HepG2 (cell line): ENCODE results near the gene OR1F1. TPM values are rescaled to one million over a fixed set of nuclear protein-coding genes. Genes with fewer than 3 reads are reported as not detected.

Experiments used
- GABPA ChIP-seq, 2 experiments: IDR thresholded peaks; 2 replicates each; pipeline ENCODE4 v1.6.1; 2011 to 2016; ENCODE audit warnings: low read depth in 2 of 2, low read length in 1 of 2, missing biosample characterization in 1 of 2, missing genetic modification characterization in 1 of 2
- GATAD2A ChIP-seq: IDR thresholded peaks from 2 replicates; pipeline ENCODE4 v1.6.1; 2016
- JUND ChIP-seq: sonication (generic); formaldehyde crosslinking; IDR thresholded peaks from 2 replicates; pipeline ENCODE4 v1.8.0; 2022; ENCODE audit warnings: mild to moderate bottlenecking, missing genetic modification reagents
- KDM4B ChIP-seq: sonication (generic); formaldehyde crosslinking; IDR thresholded peaks from 2 replicates; pipeline ENCODE4 v1.4.0; 2020; ENCODE audit warnings: missing genetic modification reagents
- KMT2A ChIP-seq: sonication (generic); formaldehyde crosslinking; IDR thresholded peaks from 2 replicates; pipeline ENCODE4 v1.4.0; 2020; ENCODE audit warnings: missing genetic modification reagents
- SIX1 ChIP-seq: sonication (generic); formaldehyde crosslinking; IDR thresholded peaks from 2 replicates; pipeline ENCODE4 v1.4.0; 2020; ENCODE audit warnings: missing genetic modification reagents, borderline replicate concordance
- SSRP1 ChIP-seq: IDR thresholded peaks from 2 replicates; pipeline ENCODE4 v1.6.1; 2016; ENCODE audit warnings: control low read depth
- TCF12 ChIP-seq, 2 experiments: fragments of 450-650 bp in 1 of 2; sonication (generic) in 1 of 2; formaldehyde crosslinking in 1 of 2; IDR thresholded peaks; 2 replicates each; pipeline versions ENCODE4 v1.6.1 to v1.8.0; 2017 to 2022; ENCODE audit warnings: antibody characterized with exemption in 1 of 2, mild to moderate bottlenecking in 1 of 2, missing genetic modification reagents in 1 of 2, moderate library complexity in 1 of 2
- TRAFD1 ChIP-seq: sonication (generic); formaldehyde crosslinking; IDR thresholded peaks from 2 replicates; pipeline ENCODE4 v1.5.1; 2020; ENCODE audit warnings: missing genetic modification reagents, mild to moderate bottlenecking, borderline replicate concordance
- ZBTB37 ChIP-seq: sonication (generic); formaldehyde crosslinking; IDR thresholded peaks from 2 replicates; pipeline ENCODE4 v1.4.0; 2020; ENCODE audit warnings: mild to moderate bottlenecking, missing genetic modification reagents
- ZKSCAN8 ChIP-seq: IDR thresholded peaks from 2 replicates; pipeline ENCODE4 v1.6.1; 2016; ENCODE audit warnings: borderline replicate concordance, missing genetic modification reagents, missing compliant biosample characterization
- ZNF136 ChIP-seq: sonication (generic); formaldehyde crosslinking; IDR thresholded peaks from 2 replicates; pipeline ENCODE4 v1.8.1; 2022; ENCODE audit warnings: low read depth, mild to moderate bottlenecking, moderate library complexity, missing genetic modification reagents
- ZNF142 ChIP-seq: sonication (generic); formaldehyde crosslinking; IDR thresholded peaks from 2 replicates; pipeline ENCODE4 v1.4.0; 2020; ENCODE audit warnings: missing genetic modification reagents
- ZNF34 ChIP-seq: sonication (generic); formaldehyde crosslinking; IDR thresholded peaks from 2 replicates; pipeline ENCODE4 v1.4.0; 2020; ENCODE audit warnings: mild to moderate bottlenecking, missing genetic modification reagents, borderline replicate concordance
- ZNF414 ChIP-seq: sonication (generic); formaldehyde crosslinking; IDR thresholded peaks from 2 replicates; pipeline ENCODE4 v1.5.0; 2020; ENCODE audit warnings: missing genetic modification reagents
- ZNF704 ChIP-seq: sonication (generic); formaldehyde crosslinking; IDR thresholded peaks from 2 replicates; pipeline ENCODE4 v1.8.1; 2023; ENCODE audit warnings: mild to moderate bottlenecking, inconsistent platforms, moderate library complexity, missing genetic modification reagents, borderline replicate concordance
- polyA plus RNA-seq, 8 experiments: library from polyadenylated mRNA; depleted of rRNA in 3 of 8; stranded (reverse) in 7 of 8; unstranded in 1 of 8; fragments of >200 nt; fragmentation: Illumina TruSeq in 4 of 8; extraction: Trizol in 4 of 8; gene quantifications; 2 replicates each; pipeline versions ENCODE4 v1.2.1 to v1.2.3, GENCODE V29; 2011 to 2016; ENCODE audit warnings: low read depth in 4 of 8, missing spikeins in 1 of 8, mixed read lengths in 1 of 8; ENCODE audit not compliant: insufficient read depth in 1 of 8
- total RNA-seq, 5 experiments: library from RNA; depleted of rRNA; stranded (reverse); fragments of >200 nt; fragmentation: Illumina TruSeq; extraction: Trizol; gene quantifications; 2 replicates each; pipeline ENCODE4 v1.2.3, GENCODE V29; 2016; ENCODE audit warnings: low read depth in 1 of 5

Gene OR1F1
- total and polyA plus RNA-seq, 2 of the 13 experiments (the other 11 are each of a cell fraction or from before 2014, with no cell fraction given) = 0.90 TPM; not detected in 1

- TF ChIP-seq ZNF414 (CRISPR knock-in tag) = peak; percentile 7; the same call in 1 of the 2 replicates
- 0 out of 2 replicates have a peak, but pooled peaks have one; percentile 40 for TF ChIP-seq ZNF142 (CRISPR knock-in tag)
- TF ChIP-seq SIX1 (CRISPR knock-in tag) = peak; percentile 38; the same call in 1 of the 2 replicates
- peak; percentile 78; the same call in 1 of the 2 replicates for TF ChIP-seq GATAD2A (CRISPR knock-in tag)
- TF ChIP-seq ZNF34 (CRISPR knock-in tag) = no peak
- 0 out of 2 replicates have a peak, but pooled peaks have one; percentile 9 for TF ChIP-seq KDM4B (CRISPR knock-in tag)
- no peak for TF ChIP-seq ZNF704 (CRISPR knock-in tag)
- TF ChIP-seq TCF12 (IDR thresholded peaks at IDR 0.05) = no peak
- TF ChIP-seq TCF12 (CRISPR knock-in tag; IDR thresholded peaks at IDR 0.05) = 0 out of 2 replicates have a peak, but pooled peaks have one; percentile 37
- no peak for TF ChIP-seq TRAFD1
- TF ChIP-seq KMT2A (CRISPR knock-in tag) = no peak
- 0 out of 2 replicates have a peak, but pooled peaks have one; percentile 1 for TF ChIP-seq ZKSCAN8 (CRISPR knock-in tag)
- no peak for TF ChIP-seq SSRP1
- TF ChIP-seq ZNF136 = 0 out of 2 replicates have a peak, but pooled peaks have one; percentile 2
- no peak for TF ChIP-seq JUND (CRISPR knock-in tag)
- TF ChIP-seq ZBTB37 (CRISPR knock-in tag) = no peak
- no peak for TF ChIP-seq GABPA (IDR thresholded peaks at IDR 0.05; ENCODE audit: low read depth, low read length)
- peak; percentile 26; the same call in 1 of the 2 replicates for TF ChIP-seq GABPA (CRISPR knock-in tag; IDR thresholded peaks at IDR 0.05; ENCODE audit: low read depth)
Measured at GRCh38 chr16:3152991-3153368, 35.0 kb upstream of the OR1F1 start (continued).
